NCI-H2196 (cell line): ENCODE data around the gene TNFSF11.

Experiments used
- DNase-seq: peaks from one replicate; lab custom pipeline; 2025; ENCODE audit not compliant: unreplicated experiment; lab: John Stamatoyannopoulos, UW

Gene TNFSF11

GRCh38 chr13:42611086-42611779, 37.3 kb downstream of the TNFSF11 start:
- DNase-seq, result no peak

GRCh38 chr13:42612021-42612765, 38.2 kb downstream of the TNFSF11 start:
- DNase-seq, result no peak

- no peak for DNase-seq
Observed at GRCh38 chr13:42614436-42615035, 40.6 kb downstream of the TNFSF11 start.

- no peak for DNase-seq
Observed at GRCh38 chr13:42615691-42616090, 41.7 kb downstream of the TNFSF11 start.

- DNase-seq, result no peak
Observed at GRCh38 chr13:42617221-42617620, 43.3 kb downstream of the TNFSF11 start.

GRCh38 chr13:42623916-42624315, 50.0 kb downstream of the TNFSF11 start:
- DNase-seq, result no peak

GRCh38 chr13:42625611-42626010, 51.7 kb downstream of the TNFSF11 start:
- DNase-seq, result no peak

- DNase-seq, result no peak
Observed at GRCh38 chr13:42626176-42626860, 52.4 kb downstream of the TNFSF11 start.

GRCh38 chr13:42628666-42629065, 54.7 kb downstream of the TNFSF11 start:
- DNase-seq, result no peak

GRCh38 chr13:42631181-42631580, 57.2 kb downstream of the TNFSF11 start:
- no peak for DNase-seq

- no peak for DNase-seq
Observed at GRCh38 chr13:42633495-42633894, 59.5 kb downstream of the TNFSF11 start.

- no peak for DNase-seq
Observed at GRCh38 chr13:42638101-42638500, 64.1 kb downstream of the TNFSF11 start.

GRCh38 chr13:42638886-42639285, 64.9 kb downstream of the TNFSF11 start:
- no peak for DNase-seq

GRCh38 chr13:42643076-42643475, 69.1 kb downstream of the TNFSF11 start:
- DNase-seq, result no peak

- DNase-seq, result no peak
Observed at GRCh38 chr13:42644841-42645240, 70.9 kb downstream of the TNFSF11 start.

- DNase-seq, result no peak
Observed at GRCh38 chr13:42645717-42646116, 71.8 kb downstream of the TNFSF11 start.

- no peak for DNase-seq
Observed at GRCh38 chr13:42649141-42649540, 75.2 kb downstream of the TNFSF11 start.

- no peak for DNase-seq
Observed at GRCh38 chr13:42649831-42650230, 75.9 kb downstream of the TNFSF11 start.

GRCh38 chr13:42650506-42650905, 76.6 kb downstream of the TNFSF11 start:
- DNase-seq, result no peak

- DNase-seq, result no peak
Observed at GRCh38 chr13:42651936-42652641, 78.1 kb downstream of the TNFSF11 start.
